Prostate gland (tissue), 2 donors: Measurements from ENCODE around the gene ZNF423.

Experiments used
- POLR2A ChIP-seq: fragments of 450-650 bp; IDR thresholded peaks from one replicate; pipeline ENCODE4 v1.6.1; 2016; ENCODE audit warnings: antibody characterized with exemption, mild to moderate bottlenecking
- POLR2AphosphoS5 ChIP-seq: sonication (generic); formaldehyde crosslinking; IDR thresholded peaks from one replicate; pipeline ENCODE4 v1.6.1; 2017; ENCODE audit warnings: antibody characterized with exemption
- TF ChIP-seq, protein P1 (sequence below), 4 experiments: fragments of 200-600 bp in 2 of 4; fragments of 450-650 bp in 2 of 4; sonication (generic) in 2 of 4; IDR thresholded peaks; 1 replicate in 3 of 4; 2 replicates in 1 of 4; pipeline ENCODE4 v1.5.1; 2016 to 2019; ENCODE audit warnings: antibody characterized with exemption in 4 of 4, mild to moderate bottlenecking in 2 of 4, moderate library complexity in 2 of 4

DNA sequence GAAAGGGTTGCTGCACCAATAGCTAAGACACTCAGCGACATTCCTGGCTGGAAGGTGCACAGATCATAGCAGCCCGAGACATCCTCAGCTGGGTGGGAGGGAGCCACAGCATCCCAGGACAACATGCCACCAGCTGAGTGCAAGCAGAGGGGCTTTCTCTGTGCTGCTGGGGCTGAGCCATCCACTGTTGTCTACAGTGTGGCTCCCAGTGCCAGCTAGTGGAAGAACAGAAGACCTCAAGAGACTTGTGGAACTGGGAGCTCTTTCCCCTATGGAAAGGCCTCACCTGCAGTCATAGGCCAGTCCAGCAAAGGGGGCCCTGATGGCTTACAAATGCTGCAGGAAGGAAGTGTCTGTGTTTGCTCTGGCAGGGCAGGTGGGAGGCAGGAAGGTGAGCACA is 351.3 kb downstream of the ZNF423 start:
- TF ChIP-seq, protein P1, sequence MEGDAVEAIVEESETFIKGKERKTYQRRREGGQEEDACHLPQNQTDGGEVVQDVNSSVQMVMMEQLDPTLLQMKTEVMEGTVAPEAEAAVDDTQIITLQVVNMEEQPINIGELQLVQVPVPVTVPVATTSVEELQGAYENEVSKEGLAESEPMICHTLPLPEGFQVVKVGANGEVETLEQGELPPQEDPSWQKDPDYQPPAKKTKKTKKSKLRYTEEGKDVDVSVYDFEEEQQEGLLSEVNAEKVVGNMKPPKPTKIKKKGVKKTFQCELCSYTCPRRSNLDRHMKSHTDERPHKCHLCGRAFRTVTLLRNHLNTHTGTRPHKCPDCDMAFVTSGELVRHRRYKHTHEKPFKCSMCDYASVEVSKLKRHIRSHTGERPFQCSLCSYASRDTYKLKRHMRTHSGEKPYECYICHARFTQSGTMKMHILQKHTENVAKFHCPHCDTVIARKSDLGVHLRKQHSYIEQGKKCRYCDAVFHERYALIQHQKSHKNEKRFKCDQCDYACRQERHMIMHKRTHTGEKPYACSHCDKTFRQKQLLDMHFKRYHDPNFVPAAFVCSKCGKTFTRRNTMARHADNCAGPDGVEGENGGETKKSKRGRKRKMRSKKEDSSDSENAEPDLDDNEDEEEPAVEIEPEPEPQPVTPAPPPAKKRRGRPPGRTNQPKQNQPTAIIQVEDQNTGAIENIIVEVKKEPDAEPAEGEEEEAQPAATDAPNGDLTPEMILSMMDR (IDR thresholded peaks at IDR 0.05): no peak
- TF ChIP-seq POLR2A (no peak), POLR2AphosphoS5 (no peak)
